ENCODE results near the gene EFHC1.

DNA sequence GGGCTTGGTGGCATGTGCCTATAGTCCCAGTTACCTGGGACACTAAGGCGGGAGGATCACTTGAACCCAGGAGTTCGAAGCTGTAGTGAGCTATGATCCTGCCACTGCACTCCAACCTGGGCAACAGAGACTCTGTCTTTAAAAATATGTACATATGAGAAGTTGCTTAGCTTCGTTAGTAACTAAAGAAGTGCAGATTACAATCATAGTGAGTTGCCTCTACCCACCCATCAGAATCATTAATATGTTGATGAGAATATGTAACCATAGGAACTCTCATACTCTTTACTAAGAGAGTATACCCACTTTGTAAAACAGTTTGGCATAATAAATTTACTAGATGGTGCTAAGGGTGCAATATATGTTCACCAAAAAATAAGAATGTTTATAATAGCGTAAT is 54.0 kb downstream of the EFHC1 start:
- TF ChIP-seq OVOL2 (CRISPR knock-in tag; IDR thresholded peaks at IDR 0.05; ENCODE audit: borderline replicate concordance) (no peak), ZNF416 (CRISPR knock-in tag; IDR thresholded peaks at IDR 0.05) (no peak), JUN (CRISPR knock-in tag; IDR thresholded peaks at IDR 0.05) (no peak), FOXK1 (CRISPR knock-in tag; IDR thresholded peaks at IDR 0.05) (no peak), ZBTB21 (CRISPR knock-in tag; IDR thresholded peaks at IDR 0.05; ENCODE audit: borderline replicate concordance) (no peak), RORB (CRISPR knock-in tag; IDR thresholded peaks at IDR 0.05) (no peak), ZNF263 (CRISPR knock-in tag; IDR thresholded peaks at IDR 0.05; ENCODE audit: low read depth) (no peak), SMAD4 (CRISPR knock-in tag; IDR thresholded peaks at IDR 0.05) (no peak)
- TF ChIP-seq, protein P1, sequence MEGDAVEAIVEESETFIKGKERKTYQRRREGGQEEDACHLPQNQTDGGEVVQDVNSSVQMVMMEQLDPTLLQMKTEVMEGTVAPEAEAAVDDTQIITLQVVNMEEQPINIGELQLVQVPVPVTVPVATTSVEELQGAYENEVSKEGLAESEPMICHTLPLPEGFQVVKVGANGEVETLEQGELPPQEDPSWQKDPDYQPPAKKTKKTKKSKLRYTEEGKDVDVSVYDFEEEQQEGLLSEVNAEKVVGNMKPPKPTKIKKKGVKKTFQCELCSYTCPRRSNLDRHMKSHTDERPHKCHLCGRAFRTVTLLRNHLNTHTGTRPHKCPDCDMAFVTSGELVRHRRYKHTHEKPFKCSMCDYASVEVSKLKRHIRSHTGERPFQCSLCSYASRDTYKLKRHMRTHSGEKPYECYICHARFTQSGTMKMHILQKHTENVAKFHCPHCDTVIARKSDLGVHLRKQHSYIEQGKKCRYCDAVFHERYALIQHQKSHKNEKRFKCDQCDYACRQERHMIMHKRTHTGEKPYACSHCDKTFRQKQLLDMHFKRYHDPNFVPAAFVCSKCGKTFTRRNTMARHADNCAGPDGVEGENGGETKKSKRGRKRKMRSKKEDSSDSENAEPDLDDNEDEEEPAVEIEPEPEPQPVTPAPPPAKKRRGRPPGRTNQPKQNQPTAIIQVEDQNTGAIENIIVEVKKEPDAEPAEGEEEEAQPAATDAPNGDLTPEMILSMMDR (IDR thresholded peaks at IDR 0.05), result no peak
- TF ChIP-seq, protein P2, sequence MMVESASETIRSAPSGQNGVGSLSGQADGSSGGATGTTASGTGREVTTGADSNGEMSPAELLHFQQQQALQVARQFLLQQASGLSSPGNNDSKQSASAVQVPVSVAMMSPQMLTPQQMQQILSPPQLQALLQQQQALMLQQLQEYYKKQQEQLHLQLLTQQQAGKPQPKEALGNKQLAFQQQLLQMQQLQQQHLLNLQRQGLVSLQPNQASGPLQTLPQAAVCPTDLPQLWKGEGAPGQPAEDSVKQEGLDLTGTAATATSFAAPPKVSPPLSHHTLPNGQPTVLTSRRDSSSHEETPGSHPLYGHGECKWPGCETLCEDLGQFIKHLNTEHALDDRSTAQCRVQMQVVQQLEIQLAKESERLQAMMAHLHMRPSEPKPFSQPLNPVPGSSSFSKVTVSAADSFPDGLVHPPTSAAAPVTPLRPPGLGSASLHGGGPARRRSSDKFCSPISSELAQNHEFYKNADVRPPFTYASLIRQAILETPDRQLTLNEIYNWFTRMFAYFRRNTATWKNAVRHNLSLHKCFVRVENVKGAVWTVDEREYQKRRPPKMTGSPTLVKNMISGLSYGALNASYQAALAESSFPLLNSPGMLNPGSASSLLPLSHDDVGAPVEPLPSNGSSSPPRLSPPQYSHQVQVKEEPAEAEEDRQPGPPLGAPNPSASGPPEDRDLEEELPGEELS (CRISPR knock-in tag; IDR thresholded peaks at IDR 0.05), result no peak
- TF ChIP-seq, protein P3, sequence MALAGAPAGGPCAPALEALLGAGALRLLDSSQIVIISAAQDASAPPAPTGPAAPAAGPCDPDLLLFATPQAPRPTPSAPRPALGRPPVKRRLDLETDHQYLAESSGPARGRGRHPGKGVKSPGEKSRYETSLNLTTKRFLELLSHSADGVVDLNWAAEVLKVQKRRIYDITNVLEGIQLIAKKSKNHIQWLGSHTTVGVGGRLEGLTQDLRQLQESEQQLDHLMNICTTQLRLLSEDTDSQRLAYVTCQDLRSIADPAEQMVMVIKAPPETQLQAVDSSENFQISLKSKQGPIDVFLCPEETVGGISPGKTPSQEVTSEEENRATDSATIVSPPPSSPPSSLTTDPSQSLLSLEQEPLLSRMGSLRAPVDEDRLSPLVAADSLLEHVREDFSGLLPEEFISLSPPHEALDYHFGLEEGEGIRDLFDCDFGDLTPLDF (CRISPR knock-in tag; IDR thresholded peaks at IDR 0.05), result no peak

Measured in WTC11 (cell line).